Cardiac septum (tissue), 1 donor: Measurements from ENCODE around the gene RASIP1. TPM values are rescaled to one million over a fixed set of nuclear protein-coding genes. Genes with fewer than 3 reads are reported as not detected.
"Not testable (repeated sequence)": the region's sequence is repeated elsewhere in the genome, so short reads cannot be mapped to it uniquely, and the experiment has no call there.

Experiments used
- DNase-seq: peaks from one replicate; pipeline ENCODE4 v3.0.0-alpha.2; 2020; ENCODE audit warnings: low spot score
- intact Hi-C: fragments of 100-400 bp; cut with DNase I; formaldehyde crosslinking; loops from one replicate; pipeline ENCODE4 v1.14.0; 2022
- total RNA-seq: library from RNA; stranded (reverse); fragmentation: NEBNext Ultra II Directional; extraction: Animal tissue kit (Norgen Biotek cat#: 25700); gene quantifications from one replicate; pipeline ENCODE4 v1.2.1, GENCODE V29; 2021
- donor health status: DM: no; HTN: no; CAD: no.

The RASIP1 gene
- total RNA-seq, 1 donor from 2014 or later, result 13.6 TPM

- intact Hi-C loops, result loop anchor here (2.0 kb wide), 1 partner anchor 64 kb away; no protein-coding TSS in a partner anchor
- DNase-seq, result peak; percentile 96
Measured at GRCh38 chr19:48738557-48739403, 1.6 kb downstream of the RASIP1 start.

- DNase-seq, result no peak
- intact Hi-C loops, result no loop called here
Measured at GRCh38 chr19:48737360-48737998, 2.9 kb downstream of the RASIP1 start.

- intact Hi-C loops, result no loop called here
- DNase-seq, result no peak
Measured at GRCh38 chr19:48735031-48735615, 5.3 kb downstream of the RASIP1 start.

- intact Hi-C loops, result no loop called here
Measured at GRCh38 chr19:48734625-48735024, 5.8 kb downstream of the RASIP1 start.

GRCh38 chr19:48731452-48731851, 9.0 kb downstream of the RASIP1 start:
- DNase-seq, result no peak
- intact Hi-C loops, result no loop called here

More at GRCh38 chr19:48734625-48735024, 5.8 kb downstream of the RASIP1 start:
- no peak for DNase-seq

GRCh38 chr19:48728911-48729664, 11.3 kb downstream of the RASIP1 start:
- DNase-seq, result no peak
- intact Hi-C loops, result no loop called here

- intact Hi-C loops, result no loop called here
- no peak for DNase-seq
Measured at GRCh38 chr19:48726556-48726955, 13.9 kb downstream of the RASIP1 start.

GRCh38 chr19:48724796-48725753, 15.3 kb downstream of the RASIP1 start:
- intact Hi-C loops, result no loop called here
- DNase-seq, result no peak

GRCh38 chr19:48722196-48722708, 18.2 kb downstream of the RASIP1 start:
- intact Hi-C loops, result no loop called here

GRCh38 chr19:48720613-48721296, 19.7 kb downstream of the RASIP1 start:
- intact Hi-C loops, result no loop called here
- peak; percentile 98 for DNase-seq

More at GRCh38 chr19:48722196-48722708, 18.2 kb downstream of the RASIP1 start:
- DNase-seq, result no peak

- intact Hi-C loops, result no loop called here
- DNase-seq, result no peak
Measured at GRCh38 chr19:48720251-48720612, 20.2 kb downstream of the RASIP1 start.

- DNase-seq, result no peak
- intact Hi-C loops, result no loop called here
Measured at GRCh38 chr19:48719263-48720171, 20.9 kb downstream of the RASIP1 start, which contains the start of gene MAMSTR. Gene MAMSTR, minus strand, starts transcription at chr19:48719725. Its CDS starts 694 bp downstream, at chr19:48719031.

- intact Hi-C loops, result no loop called here
- DNase-seq, result no peak
Measured at GRCh38 chr19:48718711-48719231, 21.6 kb downstream of the RASIP1 start.

GRCh38 chr19:48718106-48718505, 22.3 kb downstream of the RASIP1 start:
- DNase-seq, intact Hi-C loops: not testable (repeated sequence)

- no peak for DNase-seq
- intact Hi-C loops, result no loop called here
Measured at GRCh38 chr19:48716562-48717291, 23.7 kb downstream of the RASIP1 start.

- intact Hi-C loops, result no loop called here
- DNase-seq, result no peak
Measured at GRCh38 chr19:48715681-48716171, 24.7 kb downstream of the RASIP1 start.
